ENCODE results near the gene ASCL4. TPM values are rescaled to one million over a fixed set of nuclear protein-coding genes. Genes with fewer than 3 reads are reported as not detected.

Gene ASCL4
- polyA plus RNA-seq, 2 of the 4 experiments (the other 2 are of a cell fraction) = not detected

DNA sequence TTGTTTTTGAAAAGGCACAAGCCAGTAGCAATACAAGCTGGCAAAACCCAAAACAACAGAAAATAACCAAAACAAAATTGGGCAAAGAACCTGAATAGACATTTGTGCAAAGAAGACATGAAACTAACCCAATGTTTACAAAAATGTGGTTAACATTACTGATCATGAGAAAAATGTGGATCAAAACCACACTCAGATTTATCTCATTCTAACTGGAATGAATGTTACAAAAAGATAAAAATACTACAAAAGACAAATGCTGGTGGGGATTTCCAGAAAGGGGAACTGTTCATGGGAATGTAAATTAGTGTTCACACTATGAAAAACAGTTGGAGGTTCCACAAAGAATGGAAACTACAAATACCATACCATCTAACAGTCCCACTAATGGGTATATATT is 26.6 kb downstream of the ASCL4 start:
- CTCF ChIA-PET = no interaction called here
- Histone ChIP-seq H3K27ac (no peak overlapping the region), H3K9me3 (no peaks in the 10 kb centered on the region), H3K4me3 (no peak overlapping the region), H3K4me1 (no peaks in the 10 kb centered on the region), H3K4me2 (no peak overlapping the region)
- no peak for FAIRE-seq
- no peak for DNase-seq (ENCODE audit: low read depth in 1 of 2, low spot score in 1 of 2)
- no peak for TF ChIP-seq KDM1A (IDR thresholded peaks at IDR 0.05; ENCODE audit: low read depth)
- TF ChIP-seq FOSB (CRISPR knock-in tag; IDR thresholded peaks at IDR 0.05) = no peak
- no peak for TF ChIP-seq RFX5 (IDR thresholded peaks at IDR 0.05)
- no peak for TF ChIP-seq RARB (CRISPR knock-in tag; IDR thresholded peaks at IDR 0.05)
- TF ChIP-seq, protein P1, sequence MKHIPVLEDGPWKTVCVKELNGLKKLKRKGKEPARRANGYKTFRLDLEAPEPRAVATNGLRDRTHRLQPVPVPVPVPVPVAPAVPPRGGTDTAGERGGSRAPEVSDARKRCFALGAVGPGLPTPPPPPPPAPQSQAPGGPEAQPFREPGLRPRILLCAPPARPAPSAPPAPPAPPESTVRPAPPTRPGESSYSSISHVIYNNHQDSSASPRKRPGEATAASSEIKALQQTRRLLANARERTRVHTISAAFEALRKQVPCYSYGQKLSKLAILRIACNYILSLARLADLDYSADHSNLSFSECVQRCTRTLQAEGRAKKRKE (CRISPR knock-in tag; IDR thresholded peaks at IDR 0.05; ENCODE audit: low read depth) = no peak
- no peak for TF ChIP-seq HDAC2 (IDR thresholded peaks at IDR 0.05)
- no peak for TF ChIP-seq SMC3 (IDR thresholded peaks at IDR 0.05)
- no peak for TF ChIP-seq RCOR1 (IDR thresholded peaks at IDR 0.05; ENCODE audit: low read depth, low read length)
- TF ChIP-seq PHF8 (IDR thresholded peaks at IDR 0.05; ENCODE audit: borderline replicate concordance, low read depth) = no peak
- no peak for TF ChIP-seq NPAS2 (CRISPR knock-in tag; IDR thresholded peaks at IDR 0.05; ENCODE audit: borderline replicate concordance)
- TF ChIP-seq ZC3H11A (IDR thresholded peaks at IDR 0.05) = no peak
- TF ChIP-seq, protein P2, sequence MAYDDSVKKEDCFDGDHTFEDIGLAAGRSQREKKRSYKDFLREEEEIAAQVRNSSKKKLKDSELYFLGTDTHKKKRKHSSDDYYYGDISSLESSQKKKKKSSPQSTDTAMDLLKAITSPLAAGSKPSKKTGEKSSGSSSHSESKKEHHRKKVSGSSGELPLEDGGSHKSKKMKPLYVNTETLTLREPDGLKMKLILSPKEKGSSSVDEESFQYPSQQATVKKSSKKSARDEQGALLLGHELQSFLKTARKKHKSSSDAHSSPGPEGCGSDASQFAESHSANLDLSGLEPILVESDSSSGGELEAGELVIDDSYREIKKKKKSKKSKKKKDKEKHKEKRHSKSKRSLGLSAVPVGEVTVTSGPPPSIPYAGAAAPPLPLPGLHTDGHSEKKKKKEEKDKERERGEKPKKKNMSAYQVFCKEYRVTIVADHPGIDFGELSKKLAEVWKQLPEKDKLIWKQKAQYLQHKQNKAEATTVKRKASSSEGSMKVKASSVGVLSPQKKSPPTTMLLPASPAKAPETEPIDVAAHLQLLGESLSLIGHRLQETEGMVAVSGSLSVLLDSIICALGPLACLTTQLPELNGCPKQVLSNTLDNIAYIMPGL (CRISPR knock-in tag; IDR thresholded peaks at IDR 0.05; ENCODE audit: borderline replicate concordance) = no peak
- TF ChIP-seq HOXB13 (CRISPR knock-in tag; IDR thresholded peaks at IDR 0.05; ENCODE audit: low read depth) = no peak
- TF ChIP-seq POLR2A (IDR thresholded peaks at IDR 0.05; ENCODE audit: low read length) = no peak
- no peak for TF ChIP-seq CHD2 (IDR thresholded peaks at IDR 0.05; ENCODE audit: low read length, partially characterized antibody)
- ATAC-seq = no peak
- POLR2A ChIA-PET = no interaction called here

DNA sequence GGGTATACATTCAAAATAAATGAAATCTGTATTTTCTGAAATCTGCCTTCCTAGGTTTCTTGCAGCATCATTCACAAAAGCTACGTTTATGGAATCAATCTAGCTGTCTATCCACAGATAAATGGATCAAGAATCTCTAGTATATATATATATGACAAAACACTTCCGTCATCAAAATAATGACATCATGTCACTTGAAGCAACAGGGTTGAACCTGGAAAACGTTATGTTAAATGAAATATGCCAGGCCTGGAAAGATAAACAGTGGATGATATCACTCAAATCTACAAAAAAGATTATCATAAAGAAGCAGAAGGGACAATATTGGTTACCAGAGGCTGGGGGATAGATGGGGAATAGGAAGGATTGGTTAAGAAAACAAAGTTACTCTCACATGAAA is 28.6 kb downstream of the ASCL4 start:
- no peaks in the 10 kb centered on the region for H3K4me1 ChIP-seq
- POLR2A ChIA-PET = no interaction called here

DNA sequence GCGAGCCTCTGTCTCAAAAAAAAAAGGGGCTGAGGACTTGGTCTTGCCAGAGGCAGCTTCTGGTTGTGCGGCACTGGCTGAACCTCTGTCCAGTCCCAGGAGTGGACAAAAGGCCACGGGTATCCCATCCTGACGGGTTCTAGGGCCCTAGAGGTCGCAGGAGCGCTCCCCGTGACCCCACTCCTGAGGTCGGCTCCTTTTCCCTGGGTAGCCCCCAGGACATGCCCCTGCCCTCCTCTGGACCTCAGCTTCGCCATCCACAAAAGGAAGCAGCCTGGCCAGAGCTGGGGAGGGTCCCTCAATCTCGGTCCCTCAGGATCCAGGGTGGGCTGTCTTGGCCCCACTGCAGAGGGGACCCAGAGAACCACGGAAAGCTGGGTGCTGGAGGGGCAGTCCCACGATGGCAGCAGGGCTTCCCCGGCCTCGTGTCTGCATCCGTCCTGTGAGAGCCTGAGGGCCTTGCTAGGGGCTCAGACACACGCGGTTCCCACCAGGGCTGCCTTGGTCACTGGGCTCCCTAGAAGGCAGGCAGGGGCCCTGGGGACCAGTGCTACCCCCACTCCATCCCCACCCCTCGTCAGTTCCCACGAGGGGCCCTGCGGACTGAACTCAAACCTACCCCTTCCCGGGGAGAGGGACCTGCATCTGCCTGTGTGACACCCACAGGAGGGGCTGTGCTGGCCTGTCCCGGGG is 31.1 kb downstream of the ASCL4 start:
- no peak overlapping the region for H3K27ac ChIP-seq
- ChIA-PET CTCF (no interaction called here), POLR2A (no interaction called here)
- DNase-seq (ENCODE audit: low read depth in 1 of 2, low spot score in 1 of 2) (no peak), FAIRE-seq (no peak), ATAC-seq (no peak)
- no peak overlapping the region for H3K4me2 ChIP-seq
- TF ChIP-seq NR3C1 (IDR thresholded peaks at IDR 0.05) (no peak), ZSCAN20 (CRISPR knock-in tag; IDR thresholded peaks at IDR 0.05) (no peak), NPAS2 (CRISPR knock-in tag; IDR thresholded peaks at IDR 0.05; ENCODE audit: borderline replicate concordance) (no peak), CHD4 (IDR thresholded peaks at IDR 0.05; ENCODE audit: borderline replicate concordance) (no peak), SMC3 (IDR thresholded peaks at IDR 0.05) (no peak), TP53 (CRISPR knock-in tag; IDR thresholded peaks at IDR 0.05) (no peak), RARB (CRISPR knock-in tag; IDR thresholded peaks at IDR 0.05) (no peak), GATA3 (IDR thresholded peaks at IDR 0.05; ENCODE audit: borderline replicate concordance) (no peak), CHD2 (IDR thresholded peaks at IDR 0.05; ENCODE audit: low read length, partially characterized antibody) (no peak), CBX8 (IDR thresholded peaks at IDR 0.05) (no peak), POLR2A (IDR thresholded peaks at IDR 0.05; ENCODE audit: low read length) (no peak), KDM1A (IDR thresholded peaks at IDR 0.05; ENCODE audit: low read depth) (no peak), FOXS1 (CRISPR knock-in tag; IDR thresholded peaks at IDR 0.05) (no peak), EHF (CRISPR knock-in tag; IDR thresholded peaks at IDR 0.05) (no peak)
- no peaks in the 10 kb centered on the region for H3K4me1 ChIP-seq
- H3K4me3 ChIP-seq = no peak overlapping the region
- 38% methylated on average over 18 of the region's 22 CpGs for WGBS (ENCODE audit: missing lambda C conversion rate)
- no peaks in the 10 kb centered on the region for H3K9me3 ChIP-seq

More for the DNA sequence above, 28.6 kb downstream of the ASCL4 start:
- CTCF ChIA-PET = no interaction called here
- FAIRE-seq (no peak), ATAC-seq (no peak), DNase-seq (ENCODE audit: low read depth in 1 of 2, low spot score in 1 of 2) (no peak)
- H3K4me2 ChIP-seq = no peak overlapping the region
- no peak overlapping the region for H3K27ac ChIP-seq
- no peaks in the 10 kb centered on the region for H3K9me3 ChIP-seq
- no peak overlapping the region for H3K4me3 ChIP-seq
- under 1% methylated on average over 3 of the region's 3 CpGs for WGBS (ENCODE audit: missing lambda C conversion rate)
- TF ChIP-seq GATA3 (IDR thresholded peaks at IDR 0.05; ENCODE audit: borderline replicate concordance) = no peak
- TF ChIP-seq KDM1A (IDR thresholded peaks at IDR 0.05; ENCODE audit: low read depth) = no peak
- TF ChIP-seq FOSB (CRISPR knock-in tag; IDR thresholded peaks at IDR 0.05) = no peak
- no peak for TF ChIP-seq HOXA7 (CRISPR knock-in tag; IDR thresholded peaks at IDR 0.05)
- TF ChIP-seq BHLHE40 (IDR thresholded peaks at IDR 0.05; ENCODE audit: low read depth, low read length) = no peak
- no peak for TF ChIP-seq EHMT2 (IDR thresholded peaks at IDR 0.05; ENCODE audit: low read depth)
- TF ChIP-seq, protein P3, sequence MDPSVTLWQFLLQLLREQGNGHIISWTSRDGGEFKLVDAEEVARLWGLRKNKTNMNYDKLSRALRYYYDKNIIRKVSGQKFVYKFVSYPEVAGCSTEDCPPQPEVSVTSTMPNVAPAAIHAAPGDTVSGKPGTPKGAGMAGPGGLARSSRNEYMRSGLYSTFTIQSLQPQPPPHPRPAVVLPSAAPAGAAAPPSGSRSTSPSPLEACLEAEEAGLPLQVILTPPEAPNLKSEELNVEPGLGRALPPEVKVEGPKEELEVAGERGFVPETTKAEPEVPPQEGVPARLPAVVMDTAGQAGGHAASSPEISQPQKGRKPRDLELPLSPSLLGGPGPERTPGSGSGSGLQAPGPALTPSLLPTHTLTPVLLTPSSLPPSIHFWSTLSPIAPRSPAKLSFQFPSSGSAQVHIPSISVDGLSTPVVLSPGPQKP (IDR thresholded peaks at IDR 0.05; ENCODE audit: low read depth, low read length) = no peak
